ENCODE measurements around the gene RNF38. TPM values are rescaled to one million over a fixed set of nuclear protein-coding genes. Genes with fewer than 3 reads are reported as not detected.

Gene RNF38
- total and polyA plus RNA-seq, 9 of the 15 experiments (the other 6 are each of a cell fraction or from before 2014, with no cell fraction given): 1.6 to 9.8 (median 4.5) TPM

GRCh38 chr9:36357639-36358038 is 42.4 kb downstream of the RNF38 start (continued):
- no peak for TF ChIP-seq RB1 (IDR thresholded peaks at IDR 0.05; ENCODE audit: low read depth)
- no peak for TF ChIP-seq LARP7 (IDR thresholded peaks at IDR 0.05)
- TF ChIP-seq U2AF1 (optimal IDR thresholded peaks at IDR 0.05; ENCODE audit: low read depth, low read length): no peak
- no peak for TF ChIP-seq HCFC1 (IDR thresholded peaks at IDR 0.05; ENCODE audit: low read depth, low read length)
- TF ChIP-seq NFATC3 (IDR thresholded peaks at IDR 0.05): no peak
- no peak for TF ChIP-seq SMARCA5 (IDR thresholded peaks at IDR 0.05)
- no peak for TF ChIP-seq UBTF (IDR thresholded peaks at IDR 0.05; ENCODE audit: borderline replicate concordance in 1 of 2, low read depth in 2 of 2, low read length in 2 of 2)
- TF ChIP-seq TCF7L2 (IDR thresholded peaks at IDR 0.05; ENCODE audit: low read depth, low read length): no peak
- no peak for TF ChIP-seq CBFA2T3 (IDR thresholded peaks at IDR 0.05)
- TF ChIP-seq NFYB (IDR thresholded peaks at IDR 0.05; ENCODE audit: extremely low read depth, insufficient read length): no peak

- Histone ChIP-seq H3K4me1 (replicated peaks in 1 of 2; ENCODE audit: control insufficient read depth in 2 of 2, insufficient read depth in 2 of 2, low read length in 2 of 2) (no peaks in the 10 kb centered on the region), H3K4me3 (no peak overlapping the region), H3K27ac (ENCODE audit: extremely low read depth, low read depth, low read length) (no peak overlapping the region), H3K4me2 (ENCODE audit: insufficient read depth, low read length) (no peak overlapping the region), H3K27me3 (ENCODE audit: control insufficient read depth in 2 of 2, insufficient read depth in 2 of 2, low read length in 2 of 2) (no peaks in the 10 kb centered on the region), H4K20me1 (replicated peaks; ENCODE audit: control insufficient read depth, insufficient read depth, low read length) (no peaks in the 10 kb centered on the region), H3K36me3 (ENCODE audit: control insufficient read depth, insufficient read depth, low read length) (peaks cover 62% of the 10 kb centered on the region; the same call in 2 of the 3 replicates), H3K79me2 (ENCODE audit: control insufficient read depth, insufficient read depth, low read length) (no peaks in the 10 kb centered on the region), H3K9me3 (replicated peaks; ENCODE audit: control insufficient read depth, insufficient read depth, low read depth, low read length) (no peaks in the 10 kb centered on the region), H3K9me1 (ENCODE audit: control insufficient read depth, insufficient read depth, low read length) (no peaks in the 10 kb centered on the region), H3K9ac (ENCODE audit: insufficient read depth in 1 of 2, low read depth in 2 of 2, low read length in 2 of 2) (no peak overlapping the region), H2AFZ (ENCODE audit: low read depth, low read length) (no peak overlapping the region)
- no peak for ATAC-seq
- FAIRE-seq: no peak
- CTCF ChIA-PET (ENCODE audit: low intra/inter-chr PET ratio): no interaction called here
- intact Hi-C loops (cut with micrococcal nuclease) (no loop called here), in situ Hi-C loops (cut with MboI) (no loop called here)
- no TSS peak for BruUV-seq (replicated peaks)
- no peak for DNase-seq (ENCODE audit: extremely low read depth in 1 of 4, low spot score in 3 of 4)
- POLR2A ChIA-PET: no interaction called here
- WGBS (ENCODE audit: insufficient coverage, low coverage, missing lambda C conversion rate): 96% methylated on average over 3 of the region's 3 CpGs
- TF ChIP-seq ZNF277 (CRISPR knock-in tag; IDR thresholded peaks at IDR 0.05; ENCODE audit: borderline replicate concordance): no peak
Observed at GRCh38 chr9:36346569-36346968, 53.5 kb downstream of the RNF38 start.

All from K562 (cell line).